GM19193 (cell line): ENCODE results near the gene CFAP97D2.

Experiments
- POLR2A ChIP-seq: IDR thresholded peaks from 4 replicates; pipeline ENCODE4 v1.6.1; 2011; ENCODE audit not compliant: insufficient read depth, insufficient read length; ENCODE audit errors: extremely low read depth

CFAP97D2 gene

DNA sequence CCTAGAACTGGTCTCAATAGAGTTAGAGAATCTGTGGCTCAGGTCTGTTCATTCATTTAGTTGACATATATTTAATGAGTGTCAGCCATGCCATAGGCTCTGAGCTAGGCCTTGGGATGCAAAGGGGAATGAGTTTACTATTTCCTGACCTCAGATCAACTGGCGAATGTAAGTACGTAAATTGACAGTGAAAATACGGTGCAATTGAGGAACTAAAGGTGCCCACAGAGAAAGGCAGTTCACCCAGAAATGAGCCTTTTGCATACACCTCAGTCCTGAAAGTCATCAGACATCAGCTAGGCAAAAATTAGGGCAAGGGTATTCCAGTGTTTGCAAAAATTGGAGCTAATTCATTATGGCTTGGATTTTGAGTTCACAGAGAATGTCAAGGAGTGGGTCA lies 81.8 kb downstream of the CFAP97D2 start:
- TF ChIP-seq POLR2A = no peak

DNA sequence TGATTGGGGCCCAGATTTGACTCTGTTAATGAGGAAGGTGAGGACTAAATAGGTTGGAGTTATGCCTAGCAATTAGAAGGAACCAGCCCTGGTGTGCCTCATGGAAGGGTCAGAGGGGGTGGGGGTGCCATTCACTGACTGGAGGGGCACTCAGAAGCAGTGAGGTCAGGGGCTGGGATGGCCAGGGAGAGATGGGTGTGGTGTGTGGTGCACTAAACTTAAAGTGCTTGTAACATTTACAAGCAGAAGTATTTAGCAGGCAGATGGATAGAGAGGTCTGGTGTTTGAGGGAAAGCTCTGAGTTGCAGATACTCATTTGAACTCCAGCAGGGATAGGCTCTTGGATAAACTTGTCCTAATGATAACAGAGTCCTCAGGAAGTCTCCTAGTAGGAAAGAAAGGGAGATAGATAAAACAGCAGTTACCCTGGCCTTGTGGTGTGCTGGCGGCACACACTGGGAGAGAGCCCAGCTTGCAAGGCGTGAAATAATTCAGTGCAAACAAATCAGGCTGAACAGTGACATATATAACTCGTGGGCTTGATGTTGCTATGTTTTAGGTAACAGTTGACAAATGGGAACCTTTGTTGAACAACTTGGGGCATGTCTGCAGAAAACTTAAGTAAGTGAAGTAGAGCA lies 82.4 kb downstream of the CFAP97D2 start:
- TF ChIP-seq POLR2A = no peak

DNA sequence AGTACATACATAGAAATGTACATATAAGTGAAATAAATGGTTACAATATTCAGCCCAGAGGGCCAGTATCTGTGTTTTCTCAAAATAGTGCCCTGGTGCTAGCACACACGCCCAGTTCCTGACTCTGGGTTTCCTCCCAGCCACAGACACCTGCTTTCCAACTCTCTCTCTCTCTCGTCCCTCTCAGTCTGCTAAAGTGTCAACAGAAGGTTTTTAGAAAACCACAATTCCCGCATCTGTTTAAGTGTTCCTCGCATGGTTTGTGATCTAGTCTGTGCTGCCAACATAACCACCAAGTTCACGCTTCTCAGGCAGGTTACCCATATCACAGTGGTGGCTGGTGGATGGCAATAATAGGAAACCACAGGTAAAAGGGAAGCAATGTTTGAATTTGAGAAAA lies 84.5 kb downstream of the CFAP97D2 start:
- TF ChIP-seq POLR2A = no peak

DNA sequence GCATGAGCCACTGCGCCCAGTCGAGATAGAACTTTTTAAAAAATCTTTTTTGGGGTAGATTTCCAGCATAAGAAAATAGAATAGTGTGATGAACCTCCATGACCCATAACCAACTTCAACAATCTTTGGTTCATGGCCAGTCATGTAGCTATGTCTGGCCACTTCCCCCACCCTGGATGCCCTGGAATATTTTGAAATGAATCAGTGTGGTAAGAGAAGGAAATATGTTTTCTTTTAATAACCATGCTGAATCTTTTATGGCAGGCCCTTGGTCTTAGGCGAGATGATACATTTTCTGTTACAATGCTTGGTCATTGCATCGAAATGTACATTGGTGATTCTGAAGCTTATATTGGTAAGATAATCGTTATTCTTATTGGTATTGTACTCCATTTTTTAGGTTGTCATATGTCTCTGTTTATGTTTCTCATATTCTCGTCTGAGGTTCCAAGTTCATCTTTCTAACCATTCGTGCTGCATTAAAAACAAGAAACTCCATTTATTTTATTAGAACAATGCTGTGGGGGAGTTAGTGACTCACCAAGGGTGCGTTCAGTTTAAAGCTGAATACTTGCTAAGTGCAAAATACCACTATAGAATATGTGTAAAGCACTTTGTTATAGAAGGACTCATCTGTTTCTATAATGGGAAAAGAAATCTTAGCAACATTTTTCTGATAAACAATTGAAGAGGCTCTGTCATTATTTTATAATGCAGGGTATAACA lies 86.0 kb downstream of the CFAP97D2 start:
- TF ChIP-seq POLR2A = no peak

DNA sequence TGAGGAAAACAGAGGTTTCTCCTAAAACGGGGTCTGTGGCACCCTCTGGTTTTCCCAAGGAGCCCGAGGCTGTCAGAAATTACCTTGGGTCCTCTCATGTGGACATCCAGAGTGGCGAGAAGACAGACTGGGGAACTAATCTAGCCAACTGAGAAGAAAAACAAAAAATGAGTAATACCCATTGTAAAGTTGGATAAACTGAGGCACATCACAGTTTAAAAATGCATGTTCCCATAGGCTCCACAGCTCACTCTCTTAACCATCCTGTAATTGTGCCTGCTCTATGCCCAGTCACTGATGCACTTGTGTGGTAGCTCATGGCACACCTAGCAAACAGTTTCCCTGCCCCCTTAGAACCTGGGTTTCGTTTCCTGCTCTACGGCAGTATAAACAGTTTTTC lies 87.2 kb downstream of the CFAP97D2 start:
- no peak for TF ChIP-seq POLR2A

DNA sequence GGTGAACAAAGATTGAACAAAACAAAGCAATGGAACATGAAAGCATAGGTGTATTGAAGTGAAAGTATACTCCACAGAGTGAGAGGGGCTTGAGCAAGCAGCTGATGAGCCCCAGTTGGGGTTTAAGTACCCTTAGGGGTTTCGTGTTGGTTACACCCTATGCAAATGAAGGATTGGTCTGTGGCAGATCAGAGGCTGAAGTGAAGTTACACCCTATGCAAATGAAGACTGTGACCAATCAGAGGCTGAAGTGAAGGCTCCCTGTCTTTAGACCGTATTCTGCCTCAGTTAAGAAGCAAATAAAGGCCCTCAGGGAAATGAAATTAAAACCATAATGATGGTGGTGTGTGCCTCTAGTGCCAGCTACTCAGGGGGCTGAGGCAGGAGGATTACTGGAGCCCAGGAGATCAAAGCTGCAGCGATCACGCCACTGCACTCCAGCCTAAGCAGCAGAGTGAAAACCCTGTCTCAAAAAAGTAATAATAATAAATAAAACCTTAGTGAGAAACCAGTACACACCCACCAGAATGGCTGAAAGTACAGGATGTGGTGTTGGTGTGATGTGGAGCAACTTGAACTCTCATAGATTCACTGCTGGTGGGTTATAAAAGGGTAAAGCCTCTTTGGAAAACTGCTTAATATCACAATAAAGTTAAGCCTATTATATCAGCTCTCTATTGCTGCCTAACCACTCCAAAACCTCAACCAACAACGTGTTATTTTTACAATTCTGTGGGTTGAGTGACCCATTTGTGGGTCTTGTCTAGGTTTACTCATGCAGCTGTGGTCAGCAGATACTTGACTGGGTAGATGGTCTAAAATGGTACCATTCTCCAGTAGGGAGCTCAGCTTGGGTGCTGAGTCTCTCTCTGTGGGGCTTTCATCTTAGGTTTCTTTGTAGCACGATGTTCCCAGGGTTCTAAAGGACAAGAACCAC lies 89.6 kb downstream of the CFAP97D2 start:
- no peak for TF ChIP-seq POLR2A

DNA sequence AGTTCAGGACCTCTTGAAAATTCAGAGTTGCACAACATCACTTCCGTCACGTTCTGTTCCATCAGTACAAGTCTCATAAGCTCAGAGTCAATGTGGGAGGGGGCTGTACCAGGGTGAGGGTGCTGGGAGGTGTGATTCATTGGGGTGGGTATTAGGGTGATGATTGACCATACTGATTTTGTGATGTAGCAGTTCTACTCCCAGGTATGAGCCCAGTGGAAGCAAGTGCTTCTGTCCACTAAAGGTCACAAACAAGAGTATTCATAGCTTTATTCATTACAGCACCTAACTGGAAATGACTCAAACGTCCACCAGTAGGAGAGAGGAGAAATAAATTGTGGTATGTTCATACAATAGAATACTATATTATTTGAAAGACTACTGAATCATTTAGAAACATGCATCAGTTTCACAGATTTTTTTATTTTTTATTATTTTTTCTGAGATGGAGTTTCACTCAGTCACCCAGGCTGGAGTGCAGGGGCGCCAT lies 90.3 kb downstream of the CFAP97D2 start:
- TF ChIP-seq POLR2A = no peak
